Keratinocyte (primary cell): ENCODE measurements around the gene PRKCH. TPM values are rescaled to one million over a fixed set of nuclear protein-coding genes. Genes with fewer than 3 reads are reported as not detected.

Source experiments
- DNase-seq: peaks from one replicate; pipeline ENCODE4 v3.0.0-alpha.2; 2011; ENCODE audit warnings: low read depth, missing footprints, low spot score
- FAIRE-seq: peaks from 2 replicates; lab custom pipeline; 2011; peaks lifted over from hg19 to GRCh38; lab: Jason Lieb, UNC
- H2AFZ ChIP-seq: 2 replicates; pipeline ENCODE4 v1.6.0; 2012; ENCODE audit warnings: low read length, control low read depth, inconsistent platforms; ENCODE audit not compliant: control insufficient read depth
- H3K27ac ChIP-seq: 2 replicates; pipeline ENCODE4 v1.5.1; 2011; ENCODE audit warnings: low read length; ENCODE audit not compliant: control insufficient read depth, insufficient read depth
- H3K27me3 ChIP-seq: 3 replicates; pipeline ENCODE4 v1.6.0; 2011; ENCODE audit warnings: low read length; ENCODE audit not compliant: control insufficient read depth, insufficient read depth; ENCODE audit errors: extremely low read depth
- H3K36me3 ChIP-seq, 2 experiments: 2 replicates in 1 of 2; 3 replicates in 1 of 2; pipeline ENCODE4 v1.5.1; 2011; ENCODE audit warnings: low read length in 2 of 2, mild to moderate bottlenecking in 1 of 2; ENCODE audit not compliant: control insufficient read depth in 2 of 2, insufficient read depth in 2 of 2; ENCODE audit errors: extremely low read depth in 1 of 2
- H3K4me1 ChIP-seq: 3 replicates; pipeline ENCODE4 v1.5.1; 2011; ENCODE audit warnings: low read length; ENCODE audit not compliant: control insufficient read depth, insufficient read depth; ENCODE audit errors: extremely low read depth
- H3K4me2 ChIP-seq: 3 replicates; pipeline ENCODE4 v1.6.0; 2011; ENCODE audit warnings: low read depth, low read length; ENCODE audit not compliant: control insufficient read depth, insufficient read depth; ENCODE audit errors: extremely low read depth
- H3K4me3 ChIP-seq, 3 experiments: fragments of 200-600 bp in 1 of 3; sonication (generic) in 1 of 3; 2 replicates in 2 of 3; 3 replicates in 1 of 3; pipeline ENCODE4 v1.5.1; 2011 to 2016; ENCODE audit warnings: low read length in 3 of 3, mild to moderate bottlenecking in 3 of 3, control low read depth in 2 of 3, inconsistent platforms in 1 of 3, low read depth in 1 of 3, mixed read lengths in 1 of 3, mixed run types in 1 of 3, moderate library complexity in 1 of 3; ENCODE audit not compliant: control insufficient read depth in 2 of 3, insufficient read depth in 2 of 3; ENCODE audit errors: extremely low read depth in 1 of 3
- H3K79me2 ChIP-seq: 2 replicates; pipeline ENCODE4 v1.6.0; 2012; ENCODE audit warnings: low read length; ENCODE audit not compliant: control insufficient read depth, insufficient read depth
- H3K9ac ChIP-seq: 3 replicates; pipeline ENCODE4 v1.6.0; 2011; ENCODE audit warnings: low read length; ENCODE audit not compliant: control insufficient read depth, insufficient read depth; ENCODE audit errors: extremely low read depth
- H3K9me1 ChIP-seq: 3 replicates; pipeline ENCODE4 v1.6.0; 2011; ENCODE audit warnings: low read length; ENCODE audit not compliant: control insufficient read depth, insufficient read depth; ENCODE audit errors: extremely low read depth
- H3K9me3 ChIP-seq: 2 replicates; pipeline ENCODE4 v1.5.1; 2012; ENCODE audit warnings: low read depth, low read length; ENCODE audit not compliant: control insufficient read depth
- H4K20me1 ChIP-seq: 3 replicates; pipeline ENCODE4 v1.6.0; 2011; ENCODE audit warnings: low read length; ENCODE audit not compliant: control insufficient read depth, insufficient read depth; ENCODE audit errors: extremely low read depth
- EZH2 ChIP-seq: IDR thresholded peaks from one replicate; pipeline ENCODE4 v1.6.1; 2012; ENCODE audit warnings: inconsistent platforms, mild to moderate bottlenecking, low read length, moderate library complexity
- dilution Hi-C: fragments of 300-500 bp; cut with MboI; formaldehyde crosslinking; loops from one replicate; pipeline ENCODE4 v1.7.0; 2020; ENCODE audit warnings: low sequenced_read_pairs; ENCODE audit not compliant: extremely low pct_ligation_motif_present
- polyA plus RNA-seq, 5 experiments: library from polyadenylated mRNA; depleted of rRNA in 3 of 5; stranded (reverse) in 3 of 5; stranded (forward) in 1 of 5; unstranded in 1 of 5; fragments of >200 nt; gene quantifications; 1 replicate in 1 of 5; 2 replicates in 3 of 5; 3 replicates in 1 of 5; pipeline versions ENCODE4 v1.2.1 to v1.2.3, GENCODE V29; 2011 to 2012; ENCODE audit warnings: missing spikeins in 2 of 5, low read depth in 1 of 5, low replicate concordance in 1 of 5
- TF ChIP-seq, protein P1 (sequence below), 3 experiments: IDR thresholded peaks in 1 of 3; conservative IDR thresholded peaks in 1 of 3; optimal IDR thresholded peaks in 1 of 3; 2 replicates in 2 of 3; 3 replicates in 1 of 3; pipeline versions ENCODE3 to v1.5.1; 2011; ENCODE audit warnings: low read length in 3 of 3, mild to moderate bottlenecking in 3 of 3, moderate library complexity in 2 of 3, control low read depth in 1 of 3, inconsistent platforms in 1 of 3; ENCODE audit not compliant: insufficient read depth in 2 of 3; ENCODE audit errors: extremely low read depth in 1 of 3

Gene PRKCH
- polyA plus RNA-seq, 1 donor (not counting 4 experiments of a cell fraction or from before 2014, with no cell fraction given): 13.7 TPM

DNA sequence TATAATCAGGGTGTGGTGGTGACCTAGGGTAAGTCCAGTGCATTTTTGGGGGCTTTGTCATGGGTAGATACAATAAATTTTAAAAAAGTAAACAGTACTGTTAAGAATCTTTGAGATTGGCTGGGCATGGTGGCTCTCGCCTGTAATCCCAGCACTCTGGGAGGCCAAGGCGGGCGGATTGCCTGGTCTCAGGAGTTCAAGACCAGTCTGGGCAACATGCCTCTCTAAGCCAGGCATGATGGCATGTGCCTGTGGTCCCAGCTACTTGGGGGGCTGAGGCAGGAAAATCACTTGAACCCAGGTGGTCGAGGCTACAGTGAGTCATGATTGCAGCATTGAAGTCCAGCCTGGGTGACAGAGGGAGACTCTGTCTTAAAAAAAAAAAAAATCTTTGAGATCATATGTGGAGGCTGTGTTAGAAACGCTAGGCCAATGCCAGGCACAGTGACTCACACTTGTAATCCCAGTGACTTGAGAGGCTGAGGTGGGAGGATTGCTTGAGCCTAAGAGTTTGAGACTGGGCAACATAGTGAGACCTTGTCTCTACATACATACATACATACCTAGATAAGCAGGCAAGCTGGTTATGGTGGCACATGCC, 67.7 kb downstream of the PRKCH start:
- Histone ChIP-seq H3K9me3 (no peaks in the 10 kb centered on the region), H3K9ac (peak overlapping the region; percentile 65), H2AFZ (no peak overlapping the region), H3K4me1 (peaks cover 24% of the 10 kb centered on the region), H3K79me2 (peaks cover 7% of the 10 kb centered on the region), H4K20me1 (no peaks in the 10 kb centered on the region), H3K27me3 (no peaks in the 10 kb centered on the region), H3K27ac (peak overlapping the region; percentile 91), H3K4me3 (no peak overlapping the region), H3K9me1 (no peaks in the 10 kb centered on the region), H3K36me3 (no peaks in the 10 kb centered on the region), H3K4me2 (peak overlapping the region; percentile 74)
- dilution Hi-C loops: no loop called here
- FAIRE-seq: peak; percentile 62
- TF ChIP-seq EZH2: no peak
- peak; percentile 38 for DNase-seq

DNA sequence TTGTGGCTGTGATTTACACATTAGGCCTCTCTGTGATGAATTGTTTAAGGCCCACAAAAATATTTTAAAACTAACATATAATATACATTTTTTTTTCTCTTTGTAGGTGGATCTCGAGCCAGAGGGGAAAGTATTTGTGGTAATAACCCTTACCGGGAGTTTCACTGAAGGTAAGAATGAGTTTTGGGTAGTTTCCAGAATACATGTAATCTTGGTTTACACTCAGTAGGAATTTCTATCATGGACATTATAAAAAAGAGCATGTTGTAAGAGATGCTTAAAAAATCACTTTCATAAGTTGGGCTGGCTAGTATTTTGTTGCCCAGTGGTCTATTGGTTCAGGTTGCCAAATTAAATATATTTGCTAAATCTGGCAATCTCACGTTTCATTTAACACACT, 69.7 kb downstream of the PRKCH start:
- dilution Hi-C loops: no loop called here
- Histone ChIP-seq H3K79me2 (peaks cover 4% of the 10 kb centered on the region), H3K27me3 (no peaks in the 10 kb centered on the region)

More for the DNA sequence above, 69.7 kb downstream of the PRKCH start:
- H3K36me3 ChIP-seq: no peaks in the 10 kb centered on the region
- H3K4me3 ChIP-seq: no peak overlapping the region
- no peaks in the 10 kb centered on the region for H4K20me1 ChIP-seq
- H3K9me3 ChIP-seq: no peaks in the 10 kb centered on the region
- H2AFZ ChIP-seq: no peak overlapping the region
- no peak for TF ChIP-seq EZH2
- TF ChIP-seq, protein P1, sequence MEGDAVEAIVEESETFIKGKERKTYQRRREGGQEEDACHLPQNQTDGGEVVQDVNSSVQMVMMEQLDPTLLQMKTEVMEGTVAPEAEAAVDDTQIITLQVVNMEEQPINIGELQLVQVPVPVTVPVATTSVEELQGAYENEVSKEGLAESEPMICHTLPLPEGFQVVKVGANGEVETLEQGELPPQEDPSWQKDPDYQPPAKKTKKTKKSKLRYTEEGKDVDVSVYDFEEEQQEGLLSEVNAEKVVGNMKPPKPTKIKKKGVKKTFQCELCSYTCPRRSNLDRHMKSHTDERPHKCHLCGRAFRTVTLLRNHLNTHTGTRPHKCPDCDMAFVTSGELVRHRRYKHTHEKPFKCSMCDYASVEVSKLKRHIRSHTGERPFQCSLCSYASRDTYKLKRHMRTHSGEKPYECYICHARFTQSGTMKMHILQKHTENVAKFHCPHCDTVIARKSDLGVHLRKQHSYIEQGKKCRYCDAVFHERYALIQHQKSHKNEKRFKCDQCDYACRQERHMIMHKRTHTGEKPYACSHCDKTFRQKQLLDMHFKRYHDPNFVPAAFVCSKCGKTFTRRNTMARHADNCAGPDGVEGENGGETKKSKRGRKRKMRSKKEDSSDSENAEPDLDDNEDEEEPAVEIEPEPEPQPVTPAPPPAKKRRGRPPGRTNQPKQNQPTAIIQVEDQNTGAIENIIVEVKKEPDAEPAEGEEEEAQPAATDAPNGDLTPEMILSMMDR (optimal IDR thresholded peaks at IDR 0.05 in 1 of 3, IDR thresholded peaks at IDR 0.05 in 1 of 3, conservative IDR thresholded peaks at IDR 0.05 in 1 of 3; ENCODE audit: extremely low read depth in 1 of 3, insufficient read depth in 2 of 3, low read length in 3 of 3): no peak
- no peaks in the 10 kb centered on the region for H3K9me1 ChIP-seq
- FAIRE-seq (no peak), DNase-seq (no peak)
- no peak overlapping the region for H3K4me2 ChIP-seq
- no peak overlapping the region for H3K9ac ChIP-seq
- no peak overlapping the region for H3K27ac ChIP-seq
- peaks cover 24% of the 10 kb centered on the region for H3K4me1 ChIP-seq
